Gastroesophageal sphincter (tissue), 3 donors: ENCODE data around the gene DAB1.

ENCODE experiments used
- POLR2AphosphoS5 ChIP-seq: sonication (generic); formaldehyde crosslinking; IDR thresholded peaks from one replicate; pipeline ENCODE4 v1.6.1; 2017; ENCODE audit warnings: antibody characterized with exemption
- TF ChIP-seq, protein P1 (sequence below), 4 experiments: fragments of 200-600 bp in 2 of 4; fragments of 450-650 bp in 2 of 4; sonication (generic) in 1 of 4; IDR thresholded peaks; one replicate each; pipeline ENCODE4 v1.5.1; 2017 to 2019; ENCODE audit warnings: antibody characterized with exemption in 4 of 4, mild to moderate bottlenecking in 2 of 4, moderate library complexity in 2 of 4

DNA sequence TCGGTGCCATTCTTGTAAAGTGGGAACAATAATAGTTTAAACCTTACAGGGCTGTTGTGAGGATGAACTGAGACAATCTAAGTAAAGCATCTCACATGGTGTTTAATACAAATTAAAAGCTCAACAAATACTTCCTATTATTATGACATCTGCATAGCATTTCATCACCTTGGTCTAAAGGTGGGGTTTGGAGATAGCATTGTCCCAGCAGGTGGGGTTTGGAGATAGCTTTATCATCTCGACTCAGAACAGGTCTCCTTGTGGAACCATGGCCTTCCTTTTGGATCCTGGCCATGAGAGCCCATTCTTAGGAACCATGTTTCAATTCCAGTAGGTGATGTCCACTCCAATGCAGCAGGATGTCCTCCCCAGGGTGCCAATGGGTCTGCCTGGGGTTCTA, 437.5 kb downstream of the DAB1 start:
- TF ChIP-seq, protein P1, sequence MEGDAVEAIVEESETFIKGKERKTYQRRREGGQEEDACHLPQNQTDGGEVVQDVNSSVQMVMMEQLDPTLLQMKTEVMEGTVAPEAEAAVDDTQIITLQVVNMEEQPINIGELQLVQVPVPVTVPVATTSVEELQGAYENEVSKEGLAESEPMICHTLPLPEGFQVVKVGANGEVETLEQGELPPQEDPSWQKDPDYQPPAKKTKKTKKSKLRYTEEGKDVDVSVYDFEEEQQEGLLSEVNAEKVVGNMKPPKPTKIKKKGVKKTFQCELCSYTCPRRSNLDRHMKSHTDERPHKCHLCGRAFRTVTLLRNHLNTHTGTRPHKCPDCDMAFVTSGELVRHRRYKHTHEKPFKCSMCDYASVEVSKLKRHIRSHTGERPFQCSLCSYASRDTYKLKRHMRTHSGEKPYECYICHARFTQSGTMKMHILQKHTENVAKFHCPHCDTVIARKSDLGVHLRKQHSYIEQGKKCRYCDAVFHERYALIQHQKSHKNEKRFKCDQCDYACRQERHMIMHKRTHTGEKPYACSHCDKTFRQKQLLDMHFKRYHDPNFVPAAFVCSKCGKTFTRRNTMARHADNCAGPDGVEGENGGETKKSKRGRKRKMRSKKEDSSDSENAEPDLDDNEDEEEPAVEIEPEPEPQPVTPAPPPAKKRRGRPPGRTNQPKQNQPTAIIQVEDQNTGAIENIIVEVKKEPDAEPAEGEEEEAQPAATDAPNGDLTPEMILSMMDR (IDR thresholded peaks at IDR 0.05) = no peak
- TF ChIP-seq POLR2AphosphoS5 = no peak
